ENCODE data around the gene RAPGEF6.
A peak's percentile ranks its signal among the peaks of the same experiment; 100 is the strongest.
"Not testable (repeated sequence)": the region's sequence is repeated elsewhere in the genome, so short reads cannot be mapped to it uniquely, and the experiment has no call there.

RAPGEF6 gene

GRCh38 chr5:131382407-131383395 lies 252.3 kb downstream of the RAPGEF6 start:
- Histone ChIP-seq H4K20me1 (ENCODE audit: insufficient read depth, low read length) (no peaks in the 10 kb centered on the region; the same call in 1 of the 2 replicates), H3K27ac (ENCODE audit: low read length) (peak overlapping the region; percentile 32; the same call in 1 of the 2 replicates), H3K36me3 (ENCODE audit: insufficient read depth, low read length) (peaks cover 31% of the 10 kb centered on the region), H3K4me2 (ENCODE audit: insufficient read depth, low read length) (no peak overlapping the region), H3K4me1 (ENCODE audit: insufficient read depth, low read length) (peaks cover 36% of the 10 kb centered on the region), H3K9ac (ENCODE audit: low read depth, low read length) (no peak overlapping the region), H3K79me2 (ENCODE audit: insufficient read depth, low read length) (peaks cover 70% of the 10 kb centered on the region), H3K4me3 (ENCODE audit: low read depth in 1 of 2, low read length in 2 of 2) (no peak overlapping the region), H2AFZ (ENCODE audit: low read depth, low read length) (no peak overlapping the region), H3K9me3 (ENCODE audit: insufficient read depth, low read length, severe bottlenecking) (no peaks in the 10 kb centered on the region), H3K27me3 (ENCODE audit: insufficient read depth, low read length, poor library complexity) (no peaks in the 10 kb centered on the region)
- DNase-seq (peak; percentile 51), ATAC-seq (ENCODE audit: insufficient read depth, low read depth) (peak; percentile 86)
- TF ChIP-seq CTCF (IDR thresholded peaks at IDR 0.05; ENCODE audit: borderline replicate concordance, extremely low read depth, low read length, poor library complexity, severe bottlenecking): peak; percentile 78
- TF ChIP-seq EZH2 (IDR thresholded peaks at IDR 0.05; ENCODE audit: borderline replicate concordance, low read depth, low read length, severe bottlenecking): no peak

GRCh38 chr5:131381777-131382176 lies 253.3 kb downstream of the RAPGEF6 start:
- H3K27me3 ChIP-seq (ENCODE audit: insufficient read depth, low read length, poor library complexity): no peaks in the 10 kb centered on the region
- no peak overlapping the region for H3K4me2 ChIP-seq (ENCODE audit: insufficient read depth, low read length)

GRCh38 chr5:131381021-131381420 lies 254.0 kb downstream of the RAPGEF6 start:
- Histone ChIP-seq H3K9me3 (ENCODE audit: insufficient read depth, low read length, severe bottlenecking) (no peaks in the 10 kb centered on the region), H3K4me2 (ENCODE audit: insufficient read depth, low read length) (no peak overlapping the region), H3K79me2 (ENCODE audit: insufficient read depth, low read length) (peaks cover 85% of the 10 kb centered on the region), H4K20me1 (ENCODE audit: insufficient read depth, low read length) (no peaks in the 10 kb centered on the region; the same call in 1 of the 2 replicates), H3K36me3 (ENCODE audit: insufficient read depth, low read length) (peaks cover 15% of the 10 kb centered on the region), H3K4me1 (ENCODE audit: insufficient read depth, low read length) (peaks cover 36% of the 10 kb centered on the region), H3K27me3 (ENCODE audit: insufficient read depth, low read length, poor library complexity) (no peaks in the 10 kb centered on the region), H3K9ac (ENCODE audit: low read depth, low read length) (no peak overlapping the region), H3K4me3 (ENCODE audit: low read depth in 1 of 2, low read length in 2 of 2) (no peak overlapping the region), H3K27ac (ENCODE audit: low read length) (peak overlapping the region; percentile 52), H2AFZ (ENCODE audit: low read depth, low read length) (no peak overlapping the region)
- no peak for DNase-seq
- no peak for TF ChIP-seq CTCF (IDR thresholded peaks at IDR 0.05; ENCODE audit: borderline replicate concordance, extremely low read depth, low read length, poor library complexity, severe bottlenecking)
- no peak for TF ChIP-seq EZH2 (IDR thresholded peaks at IDR 0.05; ENCODE audit: borderline replicate concordance, low read depth, low read length, severe bottlenecking)
- no peak for ATAC-seq (ENCODE audit: insufficient read depth, low read depth)

More at GRCh38 chr5:131381777-131382176, 253.3 kb downstream of the RAPGEF6 start:
- TF ChIP-seq EZH2 (IDR thresholded peaks at IDR 0.05; ENCODE audit: borderline replicate concordance, low read depth, low read length, severe bottlenecking): no peak
- TF ChIP-seq CTCF (IDR thresholded peaks at IDR 0.05; ENCODE audit: borderline replicate concordance, extremely low read depth, low read length, poor library complexity, severe bottlenecking): no peak
- Histone ChIP-seq H3K79me2 (ENCODE audit: insufficient read depth, low read length) (peaks cover 78% of the 10 kb centered on the region), H4K20me1 (ENCODE audit: insufficient read depth, low read length) (no peaks in the 10 kb centered on the region; the same call in 1 of the 2 replicates), H3K27ac (ENCODE audit: low read length) (no peak overlapping the region), H2AFZ (ENCODE audit: low read depth, low read length) (no peak overlapping the region), H3K9ac (ENCODE audit: low read depth, low read length) (no peak overlapping the region), H3K4me1 (ENCODE audit: insufficient read depth, low read length) (peaks cover 36% of the 10 kb centered on the region), H3K4me3 (ENCODE audit: low read depth in 1 of 2, low read length in 2 of 2) (no peak overlapping the region), H3K9me3 (ENCODE audit: insufficient read depth, low read length, severe bottlenecking) (no peaks in the 10 kb centered on the region), H3K36me3 (ENCODE audit: insufficient read depth, low read length) (peaks cover 23% of the 10 kb centered on the region)
- DNase-seq: no peak
- ATAC-seq (ENCODE audit: insufficient read depth, low read depth): no peak

- not testable (repeated sequence) for H3K27me3 ChIP-seq (ENCODE audit: insufficient read depth, low read length, poor library complexity); DNase-seq; H3K9me3 ChIP-seq (ENCODE audit: insufficient read depth, low read length, severe bottlenecking); H3K36me3 ChIP-seq (ENCODE audit: insufficient read depth, low read length); H3K4me2 ChIP-seq (ENCODE audit: insufficient read depth, low read length); H3K9ac ChIP-seq (ENCODE audit: low read depth, low read length); H3K27ac ChIP-seq (ENCODE audit: low read length); ATAC-seq (ENCODE audit: insufficient read depth, low read depth); H4K20me1 ChIP-seq (ENCODE audit: insufficient read depth, low read length); H2AFZ ChIP-seq (ENCODE audit: low read depth, low read length); H3K4me3 ChIP-seq (ENCODE audit: low read depth in 1 of 2, low read length in 2 of 2)
- H3K79me2 ChIP-seq (ENCODE audit: insufficient read depth, low read length): peaks cover 90% of the 10 kb centered on the region
- peaks cover 36% of the 10 kb centered on the region for H3K4me1 ChIP-seq (ENCODE audit: insufficient read depth, low read length)
These were observed 254.8 kb downstream of the RAPGEF6 start for GRCh38 chr5:131380238-131380637.

Data from DND-41 (cell line).